ENCODE data around the gene ATP8B4. TPM values are rescaled to one million over a fixed set of nuclear protein-coding genes. Genes with fewer than 3 reads are reported as not detected.
A peak's percentile ranks its signal among the peaks of the same experiment; 100 is the strongest.

Gene ATP8B4
- polyA plus RNA-seq, 1 donor = 4.4 TPM

DNA sequence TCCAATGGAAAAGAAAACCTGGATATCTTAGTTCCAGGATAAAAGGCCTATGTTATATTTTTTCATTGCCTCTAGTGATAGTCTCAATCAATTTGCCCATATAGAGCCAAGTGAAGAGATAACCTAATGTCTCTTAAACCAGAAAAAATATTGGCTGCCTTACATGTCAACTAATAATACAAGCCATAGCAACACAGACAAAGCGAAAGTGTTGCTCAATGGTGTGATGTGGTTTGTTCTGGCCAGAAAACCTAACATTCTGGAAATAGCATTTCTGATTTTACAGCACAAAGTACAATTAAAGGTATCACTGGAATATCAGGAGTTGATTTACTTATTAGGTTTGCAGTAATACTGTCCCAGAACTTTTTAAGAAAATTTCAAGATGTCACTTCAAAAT lies 101.5 kb downstream of the ATP8B4 start:
- H3K27ac ChIP-seq (ENCODE audit: low read length) = no peak overlapping the region
- H3K4me3 ChIP-seq (ENCODE audit: low read length) = no peak overlapping the region
- H3K4me1 ChIP-seq (ENCODE audit: control insufficient read depth, insufficient read depth, low read length) = no peaks in the 10 kb centered on the region
- no peaks in the 10 kb centered on the region for H3K27me3 ChIP-seq (ENCODE audit: control insufficient read depth, insufficient read depth, low read length)
- WGBS (ENCODE audit: insufficient coverage, low lambda C conversion rate) = no CpG with 5 or more reads among the region's 1 CpG
- H3K36me3 ChIP-seq (ENCODE audit: control insufficient read depth, insufficient read depth, low read length) = no peaks in the 10 kb centered on the region
- H3K9me3 ChIP-seq (ENCODE audit: control insufficient read depth, low read depth, low read length) = no peaks in the 10 kb centered on the region
- DNase-seq = no peak

DNA sequence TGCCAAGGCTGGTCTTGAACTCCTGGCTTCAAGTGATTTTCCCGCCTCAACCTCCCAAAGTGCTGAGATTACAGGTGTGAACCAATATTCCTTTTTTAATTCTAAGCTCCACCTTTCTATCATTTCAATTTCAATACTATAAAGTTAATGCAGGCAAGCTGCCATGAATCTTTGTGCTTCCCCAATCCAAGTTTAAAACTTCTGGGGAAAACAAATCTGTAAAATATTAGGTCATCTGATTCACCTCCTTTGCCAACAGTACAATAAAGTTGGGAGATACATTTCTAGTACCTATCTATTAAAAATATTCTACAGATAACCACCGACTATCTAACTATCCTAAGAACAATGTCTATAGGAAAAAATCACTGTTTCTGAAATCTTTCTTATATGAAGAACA lies 102.1 kb downstream of the ATP8B4 start:
- no peaks in the 10 kb centered on the region for H3K36me3 ChIP-seq (ENCODE audit: control insufficient read depth, insufficient read depth, low read length)
- WGBS (ENCODE audit: insufficient coverage, low lambda C conversion rate) = 0% methylated on average over 1 of the region's 2 CpGs
- no peak overlapping the region for H3K27ac ChIP-seq (ENCODE audit: low read length)
- H3K9me3 ChIP-seq (ENCODE audit: control insufficient read depth, low read depth, low read length) = no peaks in the 10 kb centered on the region
- no peaks in the 10 kb centered on the region for H3K27me3 ChIP-seq (ENCODE audit: control insufficient read depth, insufficient read depth, low read length)
- DNase-seq = no peak
- no peaks in the 10 kb centered on the region for H3K4me1 ChIP-seq (ENCODE audit: control insufficient read depth, insufficient read depth, low read length)
- no peak overlapping the region for H3K4me3 ChIP-seq (ENCODE audit: low read length)

DNA sequence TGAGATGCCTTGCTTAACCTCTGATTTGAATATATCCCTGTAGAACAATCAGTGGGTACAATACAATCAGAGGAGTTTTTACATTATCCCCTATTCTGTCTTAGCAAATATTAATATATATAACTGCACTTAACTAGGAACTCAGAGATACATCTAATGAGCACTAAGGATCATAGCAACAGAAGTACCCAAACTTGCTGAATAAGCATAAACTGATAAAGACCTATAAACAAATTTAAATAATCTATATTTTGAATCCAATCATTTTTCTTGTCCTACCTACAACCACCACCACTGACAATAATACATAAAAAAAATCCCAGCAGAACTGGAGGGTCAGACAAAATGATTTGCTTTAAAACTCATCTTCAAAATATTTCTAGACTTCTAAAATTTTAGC lies 106.2 kb downstream of the ATP8B4 start:
- H3K4me3 ChIP-seq (ENCODE audit: low read length) = no peak overlapping the region
- H3K4me1 ChIP-seq (ENCODE audit: control insufficient read depth, insufficient read depth, low read length) = no peaks in the 10 kb centered on the region
- no peaks in the 10 kb centered on the region for H3K27me3 ChIP-seq (ENCODE audit: control insufficient read depth, insufficient read depth, low read length)
- no peaks in the 10 kb centered on the region for H3K9me3 ChIP-seq (ENCODE audit: control insufficient read depth, low read depth, low read length)
- DNase-seq = no peak
- H3K36me3 ChIP-seq (ENCODE audit: control insufficient read depth, insufficient read depth, low read length) = no peaks in the 10 kb centered on the region
- no peak overlapping the region for H3K27ac ChIP-seq (ENCODE audit: low read length)

DNA sequence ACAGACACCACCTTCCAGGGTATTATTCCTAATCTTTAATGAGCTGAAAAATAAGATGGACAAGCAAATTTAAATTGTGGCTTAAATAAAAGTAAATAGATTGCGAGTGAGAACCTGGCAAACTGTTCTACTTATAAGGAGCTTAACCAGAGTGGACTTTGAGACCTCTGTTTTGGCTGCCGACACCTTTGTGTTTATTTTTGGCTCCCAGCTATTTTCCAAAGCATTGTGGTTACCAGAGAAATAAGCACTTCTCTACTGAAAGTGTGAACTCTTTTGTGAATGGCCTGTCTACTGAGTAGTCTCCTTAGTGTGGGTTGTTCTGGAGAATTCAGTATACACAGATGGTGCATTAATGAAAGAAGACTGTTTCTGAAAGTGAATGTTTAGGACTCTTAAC lies 109.4 kb downstream of the ATP8B4 start:
- no peaks in the 10 kb centered on the region for H3K9me3 ChIP-seq (ENCODE audit: control insufficient read depth, low read depth, low read length)
- no peaks in the 10 kb centered on the region for H3K36me3 ChIP-seq (ENCODE audit: control insufficient read depth, insufficient read depth, low read length)
- no peak overlapping the region for H3K27ac ChIP-seq (ENCODE audit: low read length)
- no peaks in the 10 kb centered on the region for H3K27me3 ChIP-seq (ENCODE audit: control insufficient read depth, insufficient read depth, low read length)
- no CpG with 5 or more reads among the region's 2 CpGs for WGBS (ENCODE audit: insufficient coverage, low lambda C conversion rate)
- DNase-seq = no peak
- no peaks in the 10 kb centered on the region for H3K4me1 ChIP-seq (ENCODE audit: control insufficient read depth, insufficient read depth, low read length)
- H3K4me3 ChIP-seq (ENCODE audit: low read length) = no peak overlapping the region

DNA sequence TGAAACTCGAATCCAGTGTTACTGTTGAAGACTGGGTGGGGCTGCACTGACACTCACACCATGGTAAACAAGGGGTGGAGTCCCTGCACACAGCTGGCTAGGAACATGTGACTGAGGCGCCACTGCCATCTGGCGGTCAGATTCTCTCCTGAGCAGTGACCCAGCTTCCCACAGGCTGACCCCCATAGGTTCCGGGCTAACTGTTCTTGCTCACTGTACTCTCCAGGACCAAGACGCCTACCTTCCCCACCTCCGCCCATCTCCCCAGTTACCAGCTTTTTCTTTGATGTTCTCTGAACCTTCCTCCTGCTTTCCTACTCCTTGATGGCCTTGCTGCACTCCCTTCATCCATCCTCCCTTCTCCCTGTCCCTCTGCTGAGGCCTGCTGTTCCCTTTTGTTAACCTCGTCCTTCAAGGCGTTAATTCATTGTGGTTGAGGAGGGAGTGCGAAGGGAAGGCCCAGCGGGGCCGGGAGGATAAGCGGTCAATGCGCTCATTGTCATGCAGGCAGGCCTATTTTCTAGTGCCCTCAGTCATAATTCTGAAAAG lies 115.2 kb downstream of the ATP8B4 start:
- peak; percentile 81 to 84 for DNase-seq
- no CpG with 5 or more reads among the region's 13 CpGs for WGBS (ENCODE audit: insufficient coverage, low lambda C conversion rate)
- H3K4me1 ChIP-seq (ENCODE audit: control insufficient read depth, insufficient read depth, low read length) = peaks cover 3% of the 10 kb centered on the region
- no peak overlapping the region for H3K27ac ChIP-seq (ENCODE audit: low read length)
- H3K4me3 ChIP-seq (ENCODE audit: low read length) = no peak overlapping the region
- H3K36me3 ChIP-seq (ENCODE audit: control insufficient read depth, insufficient read depth, low read length) = no peaks in the 10 kb centered on the region
- H3K9me3 ChIP-seq (ENCODE audit: control insufficient read depth, low read depth, low read length) = no peaks in the 10 kb centered on the region
- H3K27me3 ChIP-seq (ENCODE audit: control insufficient read depth, insufficient read depth, low read length) = no peaks in the 10 kb centered on the region

DNA sequence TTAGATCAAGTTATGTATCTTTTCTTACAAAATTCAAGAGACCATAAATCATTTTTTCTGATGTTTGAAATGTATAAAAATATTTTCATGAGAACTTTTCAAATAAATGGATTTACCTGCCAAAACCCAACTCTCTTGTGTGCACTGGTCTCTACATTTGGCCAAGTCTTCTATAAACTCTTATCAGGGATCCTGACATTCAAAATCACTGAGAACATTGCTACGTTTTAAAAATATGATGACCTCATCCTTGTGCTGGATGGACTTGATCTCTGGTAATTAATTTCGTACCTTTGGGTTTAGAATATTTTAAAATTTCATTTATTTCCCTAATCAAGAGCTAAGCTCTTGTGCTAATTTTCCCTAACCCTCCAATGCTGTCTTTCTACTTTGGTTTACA lies 127.4 kb downstream of the ATP8B4 start:
- Histone ChIP-seq H3K27ac (ENCODE audit: low read length) (no peak overlapping the region), H3K4me1 (ENCODE audit: control insufficient read depth, insufficient read depth, low read length) (no peaks in the 10 kb centered on the region)
- WGBS (ENCODE audit: insufficient coverage, low lambda C conversion rate) = 80% methylated on average over 1 of the region's 2 CpGs

DNA sequence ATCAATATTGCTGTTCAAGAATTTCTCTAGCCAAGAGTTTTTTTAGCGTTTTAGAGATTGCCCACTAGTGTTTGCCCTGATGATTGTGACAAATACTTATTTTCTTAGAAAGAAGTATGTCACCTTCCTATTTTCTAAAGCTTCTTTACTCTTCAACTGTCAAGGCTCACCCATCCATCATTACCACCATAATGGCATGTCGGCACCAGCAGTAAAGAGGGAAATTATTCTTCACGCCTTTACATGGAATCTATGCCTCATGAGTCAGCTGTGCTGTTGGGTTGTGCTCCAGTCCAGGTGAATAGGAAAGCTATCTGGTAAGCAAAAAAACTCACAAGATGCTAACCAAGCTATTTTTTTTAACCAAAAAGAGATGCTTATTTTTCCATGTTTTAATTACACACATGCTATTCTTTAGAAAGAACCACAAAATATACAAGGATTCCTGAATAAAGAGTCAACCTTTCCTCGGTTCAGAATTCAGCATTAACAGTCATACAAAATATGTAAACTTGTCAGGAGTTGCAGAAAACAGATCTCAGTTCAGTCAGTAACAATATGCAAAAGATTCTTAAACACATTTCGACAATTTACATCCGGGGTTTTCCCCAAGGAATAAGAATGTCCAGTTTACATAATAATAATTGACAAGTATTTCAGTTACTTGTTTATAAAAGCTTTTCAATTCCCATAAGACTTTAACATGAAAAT lies 128.0 kb downstream of the ATP8B4 start:
- no peaks in the 10 kb centered on the region for H3K4me1 ChIP-seq (ENCODE audit: control insufficient read depth, insufficient read depth, low read length)
- H3K4me3 ChIP-seq (ENCODE audit: low read length) = no peak overlapping the region
- H3K27me3 ChIP-seq (ENCODE audit: control insufficient read depth, insufficient read depth, low read length) = no peaks in the 10 kb centered on the region
- H3K9me3 ChIP-seq (ENCODE audit: control insufficient read depth, low read depth, low read length) = no peaks in the 10 kb centered on the region
- 80% methylated on average over 2 of the region's 6 CpGs for WGBS (ENCODE audit: insufficient coverage, low lambda C conversion rate)
- H3K36me3 ChIP-seq (ENCODE audit: control insufficient read depth, insufficient read depth, low read length) = no peaks in the 10 kb centered on the region
- DNase-seq = no peak
- H3K27ac ChIP-seq (ENCODE audit: low read length) = no peak overlapping the region

More for the DNA sequence above, 127.4 kb downstream of the ATP8B4 start:
- no peaks in the 10 kb centered on the region for H3K9me3 ChIP-seq (ENCODE audit: control insufficient read depth, low read depth, low read length)
- H3K36me3 ChIP-seq (ENCODE audit: control insufficient read depth, insufficient read depth, low read length) = no peaks in the 10 kb centered on the region
- no peaks in the 10 kb centered on the region for H3K27me3 ChIP-seq (ENCODE audit: control insufficient read depth, insufficient read depth, low read length)
- no peak overlapping the region for H3K4me3 ChIP-seq (ENCODE audit: low read length)
- DNase-seq = no peak

DNA sequence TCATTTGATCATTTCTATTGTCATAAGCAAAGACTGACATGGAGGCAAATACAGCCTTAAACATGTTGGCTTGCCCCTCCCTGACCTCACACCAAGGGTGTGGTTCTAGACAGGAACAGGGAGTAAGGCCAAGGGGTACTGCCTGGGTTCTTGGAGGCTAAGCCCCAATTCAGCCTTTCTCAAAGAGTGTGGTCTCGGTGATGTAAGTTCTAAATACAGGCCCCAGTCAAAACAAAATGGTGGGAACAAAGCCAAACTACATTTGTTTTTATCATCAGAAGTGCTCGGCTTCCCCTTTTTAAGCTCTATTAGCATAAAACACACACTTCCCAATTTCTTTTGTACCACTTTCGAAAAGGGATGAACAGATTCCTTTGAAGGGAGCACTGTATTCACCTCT lies 129.5 kb downstream of the ATP8B4 start:
- no peaks in the 10 kb centered on the region for H3K4me1 ChIP-seq (ENCODE audit: control insufficient read depth, insufficient read depth, low read length)
- H3K4me3 ChIP-seq (ENCODE audit: low read length) = no peak overlapping the region
- DNase-seq = no peak
- no peaks in the 10 kb centered on the region for H3K9me3 ChIP-seq (ENCODE audit: control insufficient read depth, low read depth, low read length)
- no peak overlapping the region for H3K27ac ChIP-seq (ENCODE audit: low read length)
- WGBS (ENCODE audit: insufficient coverage, low lambda C conversion rate) = 80% methylated on average over 2 of the region's 3 CpGs
- H3K36me3 ChIP-seq (ENCODE audit: control insufficient read depth, insufficient read depth, low read length) = no peaks in the 10 kb centered on the region
- H3K27me3 ChIP-seq (ENCODE audit: control insufficient read depth, insufficient read depth, low read length) = no peaks in the 10 kb centered on the region

DNA sequence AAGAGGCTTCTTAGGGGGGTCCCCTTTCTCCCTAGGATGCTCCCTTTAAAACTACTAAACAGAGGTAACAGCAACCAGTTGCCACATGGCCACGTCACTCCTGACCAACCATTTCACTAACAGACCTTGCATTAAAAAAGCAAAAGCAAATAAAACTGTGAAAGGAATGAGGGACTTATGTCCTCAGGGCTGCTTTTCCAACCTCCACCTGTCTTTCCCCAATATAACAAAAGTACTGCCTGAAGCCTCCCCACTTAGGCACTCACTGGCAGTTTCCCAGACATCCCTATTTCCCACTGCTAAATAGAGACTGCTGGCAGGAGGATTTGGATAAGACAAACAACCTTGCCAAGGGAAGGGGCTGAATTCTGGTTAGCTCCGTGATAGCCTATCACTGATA lies 130.3 kb downstream of the ATP8B4 start:
- Histone ChIP-seq H3K4me1 (ENCODE audit: control insufficient read depth, insufficient read depth, low read length) (no peaks in the 10 kb centered on the region), H3K27me3 (ENCODE audit: control insufficient read depth, insufficient read depth, low read length) (no peaks in the 10 kb centered on the region)
- DNase-seq = no peak

DNA sequence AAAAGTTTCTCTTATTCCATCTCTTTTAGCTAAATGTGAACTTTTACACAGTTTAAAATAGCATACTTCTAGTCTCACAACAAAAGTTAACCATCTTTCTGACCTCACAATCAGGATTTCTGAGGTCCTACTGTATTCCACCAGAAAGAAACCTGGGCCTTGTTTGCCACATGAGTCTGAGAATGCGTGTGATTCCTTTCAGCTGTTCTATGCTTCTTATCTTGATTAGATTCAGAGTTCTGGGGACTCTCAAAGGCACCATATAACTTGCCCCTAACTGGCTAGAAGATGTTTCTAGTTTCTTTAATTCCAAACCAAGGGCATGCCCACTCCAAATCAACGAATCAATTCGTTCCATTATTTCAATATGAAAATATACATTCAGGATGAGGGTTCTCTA lies 131.1 kb downstream of the ATP8B4 start:
- Histone ChIP-seq H3K27me3 (ENCODE audit: control insufficient read depth, insufficient read depth, low read length) (no peaks in the 10 kb centered on the region), H3K27ac (ENCODE audit: low read length) (no peak overlapping the region), H3K36me3 (ENCODE audit: control insufficient read depth, insufficient read depth, low read length) (no peaks in the 10 kb centered on the region), H3K4me3 (ENCODE audit: low read length) (no peak overlapping the region), H3K4me1 (ENCODE audit: control insufficient read depth, insufficient read depth, low read length) (no peaks in the 10 kb centered on the region), H3K9me3 (ENCODE audit: control insufficient read depth, low read depth, low read length) (no peaks in the 10 kb centered on the region)
- WGBS (ENCODE audit: insufficient coverage, low lambda C conversion rate) = 100% methylated on average over 2 of the region's 3 CpGs
- no peak for DNase-seq

More for the DNA sequence above, 130.3 kb downstream of the ATP8B4 start:
- Histone ChIP-seq H3K27ac (ENCODE audit: low read length) (no peak overlapping the region), H3K9me3 (ENCODE audit: control insufficient read depth, low read depth, low read length) (no peaks in the 10 kb centered on the region), H3K4me3 (ENCODE audit: low read length) (no peak overlapping the region), H3K36me3 (ENCODE audit: control insufficient read depth, insufficient read depth, low read length) (no peaks in the 10 kb centered on the region)
- 17% methylated on average over 1 of the region's 2 CpGs for WGBS (ENCODE audit: insufficient coverage, low lambda C conversion rate)

DNA sequence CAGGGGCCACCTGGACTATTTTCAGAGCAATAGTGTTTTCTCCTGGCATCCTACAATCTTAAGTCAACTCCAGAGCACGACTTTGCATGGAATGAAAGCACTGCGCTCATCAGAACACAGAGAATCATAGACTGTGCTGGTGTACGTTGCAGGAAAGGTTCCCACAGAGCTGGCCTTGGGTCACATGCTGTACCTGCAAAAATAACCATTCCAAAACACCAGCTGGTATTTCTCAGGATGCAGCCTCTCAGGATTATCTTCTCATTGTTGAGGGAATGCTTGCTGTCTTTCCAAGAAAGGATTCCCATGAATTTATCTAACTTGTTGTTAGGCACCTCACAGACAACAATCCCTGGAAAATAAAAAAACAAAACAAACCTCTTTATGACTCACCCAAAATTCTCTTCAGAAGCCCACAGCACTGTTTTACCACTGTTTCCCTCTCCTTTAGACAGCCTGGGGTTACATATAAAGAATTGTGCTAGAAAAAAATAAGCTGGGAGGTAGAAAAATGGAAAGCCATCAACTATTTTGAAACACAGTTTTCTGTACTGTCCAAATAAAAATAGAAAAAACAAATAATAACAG lies 131.7 kb downstream of the ATP8B4 start:
- no CpG with 5 or more reads among the region's 3 CpGs for WGBS (ENCODE audit: insufficient coverage, low lambda C conversion rate)
- Histone ChIP-seq H3K27me3 (ENCODE audit: control insufficient read depth, insufficient read depth, low read length) (no peaks in the 10 kb centered on the region), H3K27ac (ENCODE audit: low read length) (no peak overlapping the region), H3K9me3 (ENCODE audit: control insufficient read depth, low read depth, low read length) (no peaks in the 10 kb centered on the region), H3K36me3 (ENCODE audit: control insufficient read depth, insufficient read depth, low read length) (no peaks in the 10 kb centered on the region), H3K4me3 (ENCODE audit: low read length) (no peak overlapping the region), H3K4me1 (ENCODE audit: control insufficient read depth, insufficient read depth, low read length) (no peaks in the 10 kb centered on the region)
- no peak for DNase-seq

Data from large intestine (tissue), 3 donors.